Spleen (tissue), 11 donors: ENCODE results near the gene PDZD2. TPM values are rescaled to one million over a fixed set of nuclear protein-coding genes. Genes with fewer than 3 reads are reported as not detected.

Experiments used
- DNase-seq: peaks from one replicate; pipeline ENCODE4 v3.0.0-alpha.2; 2020
- H3K27ac ChIP-seq, 8 donors: fragments of 200-600 bp; sonication (generic) in 7 of 8; 1 replicate in 4 of 8; 2 replicates in 4 of 8; pipeline versions ENCODE4 v1.5.0 to v1.8.0; 2016 to 2021; ENCODE audit warnings: inconsistent platforms in 4 of 8, mild to moderate bottlenecking in 4 of 8, moderate library complexity in 1 of 8
- H3K27me3 ChIP-seq, 7 donors: fragments of 200-600 bp; sonication (generic) in 6 of 7; replicated peaks in 1 of 7; 1 replicate in 4 of 7; 2 replicates in 3 of 7; pipeline versions ENCODE4 v1.5.0 to v1.8.0; 2016 to 2021; ENCODE audit warnings: inconsistent platforms in 3 of 7, mild to moderate bottlenecking in 1 of 7
- H3K36me3 ChIP-seq, 6 donors: fragments of 200-600 bp; sonication (generic) in 5 of 6; 1 replicate in 4 of 6; 2 replicates in 2 of 6; pipeline versions ENCODE4 v1.5.0 to v1.8.0; 2016 to 2021; ENCODE audit warnings: inconsistent platforms in 2 of 6
- H3K4me1 ChIP-seq, 6 donors: fragments of 200-600 bp; sonication (generic) in 5 of 6; 1 replicate in 3 of 6; 2 replicates in 3 of 6; pipeline versions ENCODE4 v1.5.0 to v1.8.0; 2016 to 2021; ENCODE audit warnings: inconsistent platforms in 3 of 6
- H3K4me3 ChIP-seq, 8 donors: fragments of 200-600 bp; sonication (generic) in 7 of 8; 1 replicate in 4 of 8; 2 replicates in 4 of 8; pipeline versions ENCODE4 v1.5.0 to v1.8.0; 2016 to 2021; ENCODE audit warnings: inconsistent platforms in 4 of 8, mild to moderate bottlenecking in 4 of 8, moderate library complexity in 2 of 8
- H3K9me3 ChIP-seq, 8 donors: fragments of 200-600 bp; sonication (generic) in 7 of 8; 1 replicate in 4 of 8; 2 replicates in 4 of 8; pipeline versions ENCODE4 v1.5.0 to v1.8.0; 2016 to 2021; ENCODE audit warnings: inconsistent platforms in 4 of 8
- POLR2A ChIP-seq, 3 donors: fragments of 450-650 bp; IDR thresholded peaks; one replicate each; pipeline ENCODE4 v1.5.1; 2017; ENCODE audit warnings: antibody characterized with exemption in 3 of 3, mild to moderate bottlenecking in 1 of 3
- POLR2AphosphoS5 ChIP-seq, 3 donors: sonication (generic); formaldehyde crosslinking; IDR thresholded peaks; one replicate each; pipeline ENCODE4 v1.5.1; 2017; ENCODE audit warnings: antibody characterized with exemption in 3 of 3
- WGBS, 5 donors: extraction: QIAGEN DNeasy Blood & Tissue Kit in 3 of 5; methylation state at CpG; one replicate each; pipeline versions ENCODE4 v1.1.5 to v1.1.7; 2013 to 2018; 5-methylcytosine and 5-hydroxymethylcytosine counted together
- intact Hi-C: fragments of 100-400 bp; cut with DNase I; formaldehyde crosslinking; loops from one replicate; pipeline ENCODE4 v1.15.0; 2023; ENCODE audit warnings: low total_unique reads
- polyA plus RNA-seq, 3 donors: library from polyadenylated mRNA; stranded (reverse); fragments of 200-250 nt; gene quantifications; one replicate each; pipeline ENCODE4 v1.2.1, GENCODE V29; 2013
- total RNA-seq, 7 donors: library from RNA; depleted of rRNA in 3 of 7; stranded (reverse); fragments of >200 nt in 3 of 7; fragmentation: NEBNext Ultra II Directional in 4 of 7; extraction: Animal tissue kit (Norgen Biotek cat#: 25700) in 4 of 7; gene quantifications; one replicate each; pipeline versions ENCODE4 v1.1.0 to v1.2.1, GENCODE V29; 2016 to 2021
- TF ChIP-seq, protein P1 (sequence below), 11 experiments: fragments of 200-600 bp in 7 of 11; fragments of 450-650 bp in 4 of 11; sonication (generic) in 4 of 11; IDR thresholded peaks in 8 of 11; conservative IDR thresholded peaks in 3 of 11; 1 replicate in 7 of 11; 2 replicates in 4 of 11; pipeline versions ENCODE4 v1.4.0 to v1.8.0; 2016 to 2021; ENCODE audit warnings: antibody characterized with exemption in 11 of 11, inconsistent platforms in 4 of 11, mild to moderate bottlenecking in 1 of 11
- donor health status: healthy with polysubstance abuse.
- donor health status: DM: no; HTN: no; CAD: no; lungs with moderate emphysema.
- donor health status: DM: no; HTN: no; CAD: no.
- donor health status: Bipolar disorder and iron deficiency.
- donor health status: healthy.
- donor health status: DM: no; HTN: no; CAD: no.
- donor health status: DM: yes; HTN: yes; CAD: no.

Gene PDZD2
- total and polyA plus RNA-seq, 10 donors, result 0.09 to 4.7 (median 2.4) TPM

- H3K4me1 ChIP-seq, result no peaks in the 10 kb centered on the region
- 0 to 100% (median 46%) methylated on average over 1 of the region's 1 CpG for WGBS, 5 donors
- no peak overlapping the region for H3K4me3 ChIP-seq
- TF ChIP-seq, protein P1, sequence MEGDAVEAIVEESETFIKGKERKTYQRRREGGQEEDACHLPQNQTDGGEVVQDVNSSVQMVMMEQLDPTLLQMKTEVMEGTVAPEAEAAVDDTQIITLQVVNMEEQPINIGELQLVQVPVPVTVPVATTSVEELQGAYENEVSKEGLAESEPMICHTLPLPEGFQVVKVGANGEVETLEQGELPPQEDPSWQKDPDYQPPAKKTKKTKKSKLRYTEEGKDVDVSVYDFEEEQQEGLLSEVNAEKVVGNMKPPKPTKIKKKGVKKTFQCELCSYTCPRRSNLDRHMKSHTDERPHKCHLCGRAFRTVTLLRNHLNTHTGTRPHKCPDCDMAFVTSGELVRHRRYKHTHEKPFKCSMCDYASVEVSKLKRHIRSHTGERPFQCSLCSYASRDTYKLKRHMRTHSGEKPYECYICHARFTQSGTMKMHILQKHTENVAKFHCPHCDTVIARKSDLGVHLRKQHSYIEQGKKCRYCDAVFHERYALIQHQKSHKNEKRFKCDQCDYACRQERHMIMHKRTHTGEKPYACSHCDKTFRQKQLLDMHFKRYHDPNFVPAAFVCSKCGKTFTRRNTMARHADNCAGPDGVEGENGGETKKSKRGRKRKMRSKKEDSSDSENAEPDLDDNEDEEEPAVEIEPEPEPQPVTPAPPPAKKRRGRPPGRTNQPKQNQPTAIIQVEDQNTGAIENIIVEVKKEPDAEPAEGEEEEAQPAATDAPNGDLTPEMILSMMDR (IDR thresholded peaks at IDR 0.05 in 8 of 11, conservative IDR thresholded peaks at IDR 0.05 in 3 of 11), result no peak
- no peak for TF ChIP-seq POLR2AphosphoS5 (IDR thresholded peaks at IDR 0.05)
- no peak for TF ChIP-seq POLR2A (IDR thresholded peaks at IDR 0.05)
- H3K27ac ChIP-seq, result no peak overlapping the region
- H3K27me3 ChIP-seq, result no peaks in the 10 kb centered on the region
- peaks cover 0 to 7% (median 0%) of the 10 kb centered on the region in 8 donors for H3K9me3 ChIP-seq
- no peaks in the 10 kb centered on the region for H3K36me3 ChIP-seq
- intact Hi-C loops, result no loop called here
- DNase-seq, result no peak
Measured at GRCh38 chr5:31984691-31985090, 345.8 kb downstream of the PDZD2 start.

- Histone ChIP-seq H3K4me1 (no peaks in the 10 kb centered on the region), H3K27ac (no peak overlapping the region), H3K36me3 (no peaks in the 10 kb centered on the region), H3K4me3 (no peak overlapping the region), H3K27me3 (no peaks in the 10 kb centered on the region), H3K9me3 (peaks cover 0 to 7% (median 0%) of the 10 kb centered on the region in 8 donors)
- no peak for TF ChIP-seq POLR2A (IDR thresholded peaks at IDR 0.05)
- no peak for TF ChIP-seq POLR2AphosphoS5 (IDR thresholded peaks at IDR 0.05)
- TF ChIP-seq, protein P1 (IDR thresholded peaks at IDR 0.05 in 8 of 11, conservative IDR thresholded peaks at IDR 0.05 in 3 of 11), result no peak
- DNase-seq, result no peak
- WGBS, 5 donors, result 84 to 94% (median 89%) methylated on average over 5 of the region's 5 CpGs
- intact Hi-C loops, result no loop called here
Measured at GRCh38 chr5:31986101-31986500, 347.2 kb downstream of the PDZD2 start.

DNA sequence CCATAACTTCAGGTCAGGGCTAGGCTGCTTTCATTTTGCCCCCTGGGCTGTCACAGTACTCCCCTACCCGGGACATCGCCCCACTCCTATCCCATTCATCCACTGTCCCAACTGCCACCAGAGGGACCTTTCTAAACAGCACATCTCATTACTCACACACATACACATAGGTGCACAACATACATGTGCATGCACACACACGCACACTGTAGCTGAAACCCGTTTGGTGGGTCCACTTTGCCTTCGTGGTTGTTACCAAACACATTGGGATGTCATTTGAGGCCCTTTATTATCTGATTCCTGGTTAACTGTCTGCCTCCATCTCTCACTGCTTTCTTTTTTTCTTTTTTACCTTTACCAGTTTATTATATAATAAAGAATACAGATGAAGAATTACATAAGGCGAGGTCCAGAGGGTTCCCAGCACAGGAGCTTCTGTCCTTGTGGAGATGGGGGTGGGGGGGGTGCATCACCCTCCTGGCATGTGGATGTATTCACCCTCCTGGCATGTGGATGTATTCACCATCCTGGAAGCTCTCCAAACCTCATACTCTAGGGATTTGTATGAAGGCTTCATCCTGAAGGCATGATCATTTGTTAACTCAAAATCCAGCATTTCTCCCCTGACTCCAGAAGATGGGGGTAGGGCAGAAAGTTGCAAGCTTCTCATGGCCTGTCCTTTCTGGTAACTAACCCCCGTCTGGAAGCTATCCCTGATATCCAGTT is 349.2 kb downstream of the PDZD2 start:
- no peaks in the 10 kb centered on the region for H3K27me3 ChIP-seq
- no peaks in the 10 kb centered on the region for H3K36me3 ChIP-seq
- no peak overlapping the region for H3K4me3 ChIP-seq
- peak; percentile 15 for DNase-seq
- 87 to 94% (median 89%) methylated on average over 7 of the region's 7 CpGs for WGBS, 5 donors
- no peak overlapping the region for H3K27ac ChIP-seq
- H3K9me3 ChIP-seq, result peaks cover 0 to 7% (median 0%) of the 10 kb centered on the region in 8 donors
- intact Hi-C loops, result no loop called here
- H3K4me1 ChIP-seq, result no peaks in the 10 kb centered on the region
- TF ChIP-seq, protein P1 (IDR thresholded peaks at IDR 0.05 in 8 of 11, conservative IDR thresholded peaks at IDR 0.05 in 3 of 11), result no peak
- no peak for TF ChIP-seq POLR2A (IDR thresholded peaks at IDR 0.05)
- no peak for TF ChIP-seq POLR2AphosphoS5 (IDR thresholded peaks at IDR 0.05)

- Histone ChIP-seq H3K4me3 (no peak overlapping the region), H3K4me1 (no peaks in the 10 kb centered on the region), H3K27ac (no peak overlapping the region), H3K27me3 (no peaks in the 10 kb centered on the region), H3K36me3 (no peaks in the 10 kb centered on the region), H3K9me3 (peaks cover 0 to 7% (median 0%) of the 10 kb centered on the region in 8 donors)
- WGBS, 5 donors, result 88 to 94% (median 91%) methylated on average over 10 of the region's 10 CpGs
- no peak for TF ChIP-seq POLR2A (IDR thresholded peaks at IDR 0.05)
- no peak for DNase-seq
- intact Hi-C loops, result no loop called here
Measured at GRCh38 chr5:31990081-31990650, 351.2 kb downstream of the PDZD2 start.
